Mesendoderm (in vitro differentiated cells): ENCODE measurements around the gene TRIM24.
A peak's percentile ranks its signal among the peaks of the same experiment; 100 is the strongest.
"Not testable (repeated sequence)": the region's sequence is repeated elsewhere in the genome, so short reads cannot be mapped to it uniquely, and the experiment has no call there.

Experiments
- DNase-seq: peaks from one replicate; pipeline ENCODE4 v3.0.0; 2013
- H2AK5ac ChIP-seq: 2 replicates; pipeline ENCODE4 v1.6.1; 2013; ENCODE audit warnings: low read length, inconsistent platforms
- H2BK120ac ChIP-seq: 2 replicates; pipeline ENCODE4 v1.6.1; 2013; ENCODE audit warnings: low read depth, mild to moderate bottlenecking, low read length, moderate library complexity, mixed read lengths
- H2BK15ac ChIP-seq: replicated peaks from 2 replicates; pipeline ENCODE4 v1.6.1; 2013; ENCODE audit warnings: low read depth, mild to moderate bottlenecking, moderate library complexity
- H2BK5ac ChIP-seq: 2 replicates; pipeline ENCODE4 v1.6.1; 2013; ENCODE audit warnings: low read length, inconsistent platforms
- H3K18ac ChIP-seq: 2 replicates; pipeline ENCODE4 v1.6.1; 2013; ENCODE audit warnings: mild to moderate bottlenecking, low read length, mixed read lengths
- H3K23ac ChIP-seq: one replicate; pipeline ENCODE4 v1.6.1; 2013; ENCODE audit warnings: low read length
- H3K27ac ChIP-seq: 2 replicates; pipeline ENCODE4 v1.5.1; 2013; ENCODE audit warnings: low read depth, mild to moderate bottlenecking, inconsistent platforms, low read length, moderate library complexity
- H3K27me3 ChIP-seq: 2 replicates; pipeline ENCODE4 v1.6.1; 2013; ENCODE audit warnings: low read length, control low read depth, mild to moderate bottlenecking, inconsistent platforms; ENCODE audit not compliant: insufficient read depth, poor library complexity
- H3K36me3 ChIP-seq: 2 replicates; pipeline ENCODE4 v1.6.1; 2013; ENCODE audit warnings: low read length, inconsistent platforms; ENCODE audit not compliant: control insufficient read depth, insufficient read depth
- H3K4ac ChIP-seq: one replicate; pipeline ENCODE4 v1.6.1; 2013; ENCODE audit warnings: low read depth, mild to moderate bottlenecking, low read length, moderate library complexity
- H3K4me1 ChIP-seq: 2 replicates; pipeline ENCODE4 v1.6.1; 2013; ENCODE audit warnings: low read depth, low read length, inconsistent platforms; ENCODE audit not compliant: control insufficient read depth
- H3K4me2 ChIP-seq: 2 replicates; pipeline ENCODE4 v1.6.1; 2013; ENCODE audit warnings: low read length
- H3K4me3 ChIP-seq: 2 replicates; pipeline ENCODE4 v1.5.1; 2013; ENCODE audit warnings: mild to moderate bottlenecking, low read length
- H3K56ac ChIP-seq: one replicate; pipeline ENCODE4 v1.6.1; 2013; ENCODE audit warnings: low read length
- H3K79me1 ChIP-seq: 2 replicates; pipeline ENCODE4 v1.6.1; 2013; ENCODE audit warnings: low read length, inconsistent platforms
- H3K79me2 ChIP-seq: 2 replicates; pipeline ENCODE4 v1.6.1; 2013; ENCODE audit warnings: mild to moderate bottlenecking, low read length; ENCODE audit not compliant: control insufficient read depth, insufficient read depth
- H3K9ac ChIP-seq: 2 replicates; pipeline ENCODE4 v1.6.1; 2013; ENCODE audit warnings: low read length, inconsistent platforms
- H4K5ac ChIP-seq: one replicate; pipeline ENCODE4 v1.6.1; 2013; ENCODE audit warnings: low read length
- H4K8ac ChIP-seq: one replicate; pipeline ENCODE4 v1.6.1; 2013; ENCODE audit warnings: low read depth, mild to moderate bottlenecking, control low read depth, low read length, moderate library complexity
- WGBS: extraction: QIAGEN DNeasy Blood & Tissue Kit; methylation state at CpG from one replicate; pipeline ENCODE4 v1.1.7; 2013; ENCODE audit warnings: low lambda C conversion rate, missing lambda C conversion rate; ENCODE audit not compliant: insufficient coverage; ENCODE audit errors: extremely low coverage; 5-methylcytosine and 5-hydroxymethylcytosine counted together

TRIM24 gene

GRCh38 chr7:138465046-138465445, 5.0 kb downstream of the TRIM24 start:
- Histone ChIP-seq H3K79me2 (peaks cover 72% of the 10 kb centered on the region), H3K27me3 (no peaks in the 10 kb centered on the region), H3K79me1 (no peaks in the 10 kb centered on the region), H3K4me2 (no peak overlapping the region), H3K23ac (no peak overlapping the region), H3K36me3 (no peaks in the 10 kb centered on the region), H3K18ac (no peak overlapping the region), H2BK5ac (no peak overlapping the region), H4K5ac (no peak overlapping the region), H3K9ac (no peak overlapping the region), H3K4ac (no peak overlapping the region), H2BK120ac (no peak overlapping the region), H3K56ac (no peak overlapping the region), H3K4me1 (no peaks in the 10 kb centered on the region), H3K27ac (no peak overlapping the region), H4K8ac (no peak overlapping the region), H2AK5ac (no peak overlapping the region), H2BK15ac (no peak overlapping the region), H3K4me3 (no peak overlapping the region)
- 96% methylated on average over 2 of the region's 3 CpGs for WGBS
- DNase-seq = no peak

- not testable (repeated sequence) for H2BK15ac ChIP-seq, H4K8ac ChIP-seq, H3K27ac ChIP-seq, H3K56ac ChIP-seq, H3K36me3 ChIP-seq, H2BK120ac ChIP-seq, H4K5ac ChIP-seq, H3K18ac ChIP-seq, H3K27me3 ChIP-seq, H3K4ac ChIP-seq, H3K79me1 ChIP-seq, DNase-seq, H3K9ac ChIP-seq, H2AK5ac ChIP-seq, H2BK5ac ChIP-seq, H3K4me3 ChIP-seq, H3K23ac ChIP-seq, H3K4me1 ChIP-seq, H3K4me2 ChIP-seq
- H3K79me2 ChIP-seq = peaks cover 71% of the 10 kb centered on the region
- WGBS = no CpG with 5 or more reads among the region's 11 CpGs
Measured at GRCh38 chr7:138466069-138466756, 6.2 kb downstream of the TRIM24 start.

- no peak for DNase-seq
- no peak overlapping the region for H3K27ac ChIP-seq
- H4K5ac ChIP-seq = no peak overlapping the region
- no peak overlapping the region for H2AK5ac ChIP-seq
- no peaks in the 10 kb centered on the region for H3K36me3 ChIP-seq
- no peak overlapping the region for H3K4me3 ChIP-seq
- no peak overlapping the region for H3K9ac ChIP-seq
- H3K79me1 ChIP-seq = no peaks in the 10 kb centered on the region
- H3K4me2 ChIP-seq = no peak overlapping the region
- no peak overlapping the region for H2BK5ac ChIP-seq
- no peak overlapping the region for H3K18ac ChIP-seq
- no peak overlapping the region for H2BK120ac ChIP-seq
- H3K4ac ChIP-seq = no peak overlapping the region
- H3K79me2 ChIP-seq = peaks cover 72% of the 10 kb centered on the region
- no peak overlapping the region for H3K56ac ChIP-seq
- WGBS = no CpG with 5 or more reads among the region's 5 CpGs
- no peaks in the 10 kb centered on the region for H3K27me3 ChIP-seq
- H3K4me1 ChIP-seq = no peaks in the 10 kb centered on the region
- no peak overlapping the region for H3K23ac ChIP-seq
- no peak overlapping the region for H4K8ac ChIP-seq
- H2BK15ac ChIP-seq = no peak overlapping the region
Measured at GRCh38 chr7:138468244-138469123, 8.4 kb downstream of the TRIM24 start.

DNA sequence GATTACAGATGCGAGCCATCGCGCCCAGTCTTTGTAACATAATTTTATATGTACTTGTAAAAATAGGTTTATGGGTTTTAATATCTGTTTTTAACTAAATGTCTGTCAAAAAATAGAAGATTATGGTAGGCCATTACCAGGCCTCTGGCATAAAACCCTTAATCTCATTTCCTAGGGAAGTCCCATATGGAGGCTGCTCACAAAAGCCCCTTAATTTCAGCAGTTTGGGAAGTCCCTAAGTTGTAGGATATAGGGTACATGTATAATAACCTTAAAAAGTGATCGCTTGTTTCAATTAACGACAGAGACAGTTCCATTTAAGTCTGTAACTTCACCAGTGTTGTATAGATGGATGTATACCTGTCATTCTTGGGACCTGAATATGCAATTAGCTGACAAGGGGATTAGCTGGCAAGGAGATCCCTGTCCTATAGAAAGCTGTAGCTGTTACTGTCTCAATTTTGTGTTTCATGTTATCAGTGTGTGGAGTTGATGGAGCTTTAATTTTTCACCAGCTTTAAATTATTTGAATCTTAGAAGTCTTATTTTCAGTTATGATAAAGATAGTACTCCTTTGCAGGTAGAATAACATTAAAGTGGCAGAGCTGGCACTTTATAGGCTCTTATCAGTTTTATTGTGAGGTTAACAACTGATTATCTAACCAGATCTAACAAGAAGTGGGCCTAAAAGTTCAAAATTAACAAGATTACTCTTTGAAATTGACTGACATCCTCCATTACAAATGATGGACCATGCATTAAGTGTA, 10.5 kb downstream of the TRIM24 start:
- WGBS = no CpG with 5 or more reads among the region's 5 CpGs
- Histone ChIP-seq H3K27me3 (no peaks in the 10 kb centered on the region), H3K27ac (no peak overlapping the region), H3K36me3 (no peaks in the 10 kb centered on the region), H3K9ac (no peak overlapping the region), H3K23ac (no peak overlapping the region), H3K56ac (no peak overlapping the region), H4K8ac (no peak overlapping the region), H2BK15ac (no peak overlapping the region), H2BK120ac (no peak overlapping the region), H3K79me1 (no peaks in the 10 kb centered on the region), H3K18ac (no peak overlapping the region), H3K4me1 (no peaks in the 10 kb centered on the region), H3K79me2 (peaks cover 81% of the 10 kb centered on the region), H2BK5ac (no peak overlapping the region), H3K4me2 (no peak overlapping the region), H2AK5ac (no peak overlapping the region), H4K5ac (no peak overlapping the region), H3K4ac (no peak overlapping the region), H3K4me3 (no peak overlapping the region)
- no peak for DNase-seq

GRCh38 chr7:138472292-138473079, 12.4 kb downstream of the TRIM24 start:
- Histone ChIP-seq H2AK5ac (no peak overlapping the region), H3K79me2 (peaks cover 84% of the 10 kb centered on the region), H3K4me3 (no peak overlapping the region), H2BK120ac (no peak overlapping the region), H3K4ac (no peak overlapping the region), H3K27me3 (no peaks in the 10 kb centered on the region), H3K4me1 (no peaks in the 10 kb centered on the region), H2BK15ac (no peak overlapping the region), H4K8ac (no peak overlapping the region), H3K4me2 (no peak overlapping the region), H3K9ac (no peak overlapping the region), H4K5ac (no peak overlapping the region), H3K27ac (no peak overlapping the region), H3K79me1 (no peaks in the 10 kb centered on the region), H2BK5ac (no peak overlapping the region), H3K56ac (no peak overlapping the region), H3K18ac (no peak overlapping the region), H3K23ac (no peak overlapping the region), H3K36me3 (no peaks in the 10 kb centered on the region)
- DNase-seq = peak; percentile 81
- WGBS = no CpG with 5 or more reads among the region's 7 CpGs
